H1 (cell line): ENCODE data around the gene DOCK1. TPM values are rescaled to one million over a fixed set of nuclear protein-coding genes. Genes with fewer than 3 reads are reported as not detected.

ENCODE experiments used
- ATF2 ChIP-seq: IDR thresholded peaks from 2 replicates; pipeline ENCODE4 v1.6.1; 2012; ENCODE audit warnings: low read length, inconsistent platforms
- polyA plus RNA-seq, 7 experiments: library from polyadenylated mRNA; depleted of rRNA in 3 of 7; stranded (reverse) in 5 of 7; unstranded in 2 of 7; fragments of >200 nt in 5 of 7; fragments of 200-250 nt in 2 of 7; gene quantifications; 1 replicate in 5 of 7; 2 replicates in 1 of 7; 4 replicates in 1 of 7; pipeline versions ENCODE4 v1.2.1 to v1.2.3, GENCODE V29; 2011 to 2013; ENCODE audit warnings: missing spikeins in 2 of 7, mixed read lengths in 2 of 7
- total RNA-seq: library from RNA; stranded (reverse); fragmentation: NEBNext Ultra II Directional; extraction: Animal tissue kit (Norgen Biotek cat#: 25700); gene quantifications from 2 replicates; pipeline ENCODE4 v1.2.1, GENCODE V29; 2021

Gene DOCK1
- total and polyA plus RNA-seq, 2 of the 8 experiments (the other 6 are each of a cell fraction or from before 2014, with no cell fraction given): 11.6 to 53.0 TPM

- no peak for TF ChIP-seq ATF2
Observed at GRCh38 chr10:127052001-127052400, 146.8 kb downstream of the DOCK1 start (continued).
